Thymus (tissue), 11 donors: ENCODE data around the gene ALPI. TPM values are rescaled to one million over a fixed set of nuclear protein-coding genes. Genes with fewer than 3 reads are reported as not detected.
A peak's percentile ranks its signal among the peaks of the same experiment; 100 is the strongest.
"Not testable (repeated sequence)": the region's sequence is repeated elsewhere in the genome, so short reads cannot be mapped to it uniquely, and the experiment has no call there.

Experiments used
- DNase-seq, 9 donors: peaks; one replicate each; pipeline ENCODE4 v3.0.0-alpha.2; 2013; ENCODE audit warnings: low spot score in 9 of 9, low read depth in 6 of 9, missing footprints in 1 of 9
- H3K27ac ChIP-seq, 2 donors: one replicate each; pipeline ENCODE4 v1.5.1; 2013; ENCODE audit warnings: control low read depth in 1 of 2, low read depth in 1 of 2, low read length in 1 of 2, mild to moderate bottlenecking in 1 of 2, moderate library complexity in 1 of 2
- H3K27me3 ChIP-seq, 2 donors: one replicate each; pipeline ENCODE4 v1.5.1; 2013; ENCODE audit warnings: low read length in 1 of 2; ENCODE audit not compliant: control insufficient read depth in 2 of 2, insufficient read depth in 1 of 2
- H3K36me3 ChIP-seq, 2 donors: one replicate each; pipeline ENCODE4 v1.5.1; 2013; ENCODE audit warnings: low read length in 1 of 2, mild to moderate bottlenecking in 1 of 2, moderate library complexity in 1 of 2; ENCODE audit not compliant: control insufficient read depth in 2 of 2, insufficient read depth in 2 of 2
- H3K4me1 ChIP-seq, 2 donors: one replicate each; pipeline ENCODE4 v1.5.1; 2013; ENCODE audit warnings: low read length in 2 of 2; ENCODE audit not compliant: control insufficient read depth in 2 of 2, insufficient read depth in 2 of 2
- H3K4me3 ChIP-seq, 2 donors: one replicate each; pipeline ENCODE4 v1.5.1; 2013; ENCODE audit warnings: low read length in 2 of 2, control low read depth in 1 of 2, mild to moderate bottlenecking in 1 of 2
- H3K9me3 ChIP-seq, 2 donors: one replicate each; pipeline ENCODE4 v1.5.1; 2013; ENCODE audit warnings: low read length in 1 of 2, mild to moderate bottlenecking in 1 of 2; ENCODE audit not compliant: control insufficient read depth in 2 of 2, insufficient read depth in 1 of 2
- WGBS: extraction: QIAGEN DNeasy Blood & Tissue Kit; methylation state at CpG from one replicate; pipeline ENCODE4 v1.1.7; 2013; 5-methylcytosine and 5-hydroxymethylcytosine counted together
- polyA plus RNA-seq: library from polyadenylated mRNA; stranded (reverse); fragments of 200-250 nt; gene quantifications from one replicate; pipeline ENCODE4 v1.2.3, GENCODE V29; 2013
- total RNA-seq: library from RNA; stranded (reverse); fragments of 120-200 nt; gene quantifications from one replicate; pipeline ENCODE4 v1.2.4, GENCODE V29; 2013
- donor health status: healthy.

ALPI gene
- total and polyA plus RNA-seq, 2 donors, result 0.19 to 0.34 TPM

GRCh38 chr2:232440220-232441018, 15.5 kb upstream of the ALPI start:
- not testable (repeated sequence) for H3K27ac ChIP-seq, H3K4me3 ChIP-seq, H3K9me3 ChIP-seq, H3K36me3 ChIP-seq, H3K4me1 ChIP-seq
- H3K27me3 ChIP-seq, result peaks cover 0 to 20% of the 10 kb centered on the region in 2 donors
- 19% methylated on average over 15 of the region's 16 CpGs for WGBS
- DNase-seq, result peak; percentile 37 to 89 (median 74)

- Histone ChIP-seq H3K27me3 (peaks cover 0 to 18% of the 10 kb centered on the region in 2 donors), H3K27ac (no peak overlapping the region), H3K4me3 (no peak overlapping the region), H3K36me3 (no peaks in the 10 kb centered on the region), H3K4me1 (peaks cover 0 to 2% of the 10 kb centered on the region in 2 donors), H3K9me3 (no peaks in the 10 kb centered on the region)
- no peak for DNase-seq
- WGBS, result 84% methylated on average over 12 of the region's 12 CpGs
These were observed 14.8 kb upstream of the ALPI start for GRCh38 chr2:232441147-232441651.

DNA sequence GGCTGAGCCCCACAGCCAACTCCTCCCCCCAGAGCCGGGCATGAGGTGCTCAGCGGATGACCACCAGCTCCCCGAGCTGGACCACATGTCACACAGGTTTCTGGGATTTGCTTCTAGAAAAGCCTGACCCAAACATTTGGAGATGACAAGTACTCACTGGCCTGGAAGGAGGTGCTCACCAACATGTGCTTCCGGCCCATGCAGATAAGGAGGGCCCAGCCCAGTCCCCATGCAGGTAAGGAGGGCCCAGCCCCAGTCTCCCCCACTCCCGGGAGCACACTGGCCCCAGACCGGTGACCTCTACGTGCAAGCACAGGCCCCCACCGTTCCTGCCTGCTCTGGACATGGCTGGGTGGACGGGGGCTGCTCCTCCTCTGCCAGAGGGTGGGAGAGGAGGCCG, 14.0 kb upstream of the ALPI start:
- H3K27ac ChIP-seq, H3K4me3 ChIP-seq, DNase-seq, H3K9me3 ChIP-seq, H3K4me1 ChIP-seq, H3K36me3 ChIP-seq: not testable (repeated sequence)
- peaks cover 0 to 18% of the 10 kb centered on the region in 2 donors for H3K27me3 ChIP-seq
- 95% methylated on average over 9 of the region's 10 CpGs for WGBS

DNA sequence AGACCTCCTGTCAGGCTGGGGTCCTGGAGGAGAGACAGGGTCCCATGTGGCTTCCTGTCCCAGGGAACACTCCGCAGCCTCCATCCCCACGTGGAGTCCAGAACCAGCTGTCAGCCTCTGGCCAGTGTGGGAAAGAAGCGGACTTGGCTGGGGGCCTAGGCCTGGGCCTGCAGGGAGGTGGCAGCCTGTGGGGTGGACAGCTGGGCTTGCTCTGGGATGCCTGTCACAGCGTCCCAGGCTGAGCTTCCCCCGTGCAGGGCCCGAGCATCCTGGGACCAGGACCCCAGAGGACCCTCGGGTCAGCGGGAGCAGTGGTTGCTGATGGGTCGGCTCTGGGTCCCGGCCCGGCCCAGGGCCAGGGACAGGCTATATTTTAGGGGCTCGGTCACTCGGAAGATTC, 13.5 kb upstream of the ALPI start:
- not testable (repeated sequence) for H3K36me3 ChIP-seq, H3K4me1 ChIP-seq, H3K27ac ChIP-seq, H3K9me3 ChIP-seq, H3K4me3 ChIP-seq, DNase-seq
- peaks cover 0 to 18% of the 10 kb centered on the region in 2 donors for H3K27me3 ChIP-seq
- WGBS, result 86% methylated on average over 13 of the region's 13 CpGs

DNA sequence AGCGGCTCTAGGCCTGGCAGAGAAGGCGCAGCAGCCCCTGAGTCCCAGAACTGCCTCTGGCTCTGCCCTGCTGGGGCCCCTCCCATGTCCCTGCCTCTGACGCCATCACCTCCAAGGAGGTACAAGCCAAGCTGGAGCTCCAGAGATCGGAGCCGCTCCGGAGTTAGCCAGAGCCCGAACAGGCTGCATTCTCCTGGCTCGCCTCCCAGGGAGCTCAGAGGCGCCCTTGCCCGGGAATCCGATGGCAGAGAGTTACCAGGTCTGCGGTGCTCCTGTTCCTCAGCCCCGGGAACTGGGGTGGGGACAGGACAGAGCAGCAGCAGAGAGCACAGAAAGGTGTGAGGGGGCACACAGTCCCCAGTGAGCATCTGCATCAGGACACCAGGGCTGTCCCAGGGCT, 12.9 kb upstream of the ALPI start:
- not testable (repeated sequence) for H3K36me3 ChIP-seq, DNase-seq, H3K4me3 ChIP-seq, H3K27ac ChIP-seq, H3K4me1 ChIP-seq, H3K9me3 ChIP-seq
- H3K27me3 ChIP-seq, result peaks cover 0 to 18% of the 10 kb centered on the region in 2 donors
- 92% methylated on average over 9 of the region's 13 CpGs for WGBS

DNA sequence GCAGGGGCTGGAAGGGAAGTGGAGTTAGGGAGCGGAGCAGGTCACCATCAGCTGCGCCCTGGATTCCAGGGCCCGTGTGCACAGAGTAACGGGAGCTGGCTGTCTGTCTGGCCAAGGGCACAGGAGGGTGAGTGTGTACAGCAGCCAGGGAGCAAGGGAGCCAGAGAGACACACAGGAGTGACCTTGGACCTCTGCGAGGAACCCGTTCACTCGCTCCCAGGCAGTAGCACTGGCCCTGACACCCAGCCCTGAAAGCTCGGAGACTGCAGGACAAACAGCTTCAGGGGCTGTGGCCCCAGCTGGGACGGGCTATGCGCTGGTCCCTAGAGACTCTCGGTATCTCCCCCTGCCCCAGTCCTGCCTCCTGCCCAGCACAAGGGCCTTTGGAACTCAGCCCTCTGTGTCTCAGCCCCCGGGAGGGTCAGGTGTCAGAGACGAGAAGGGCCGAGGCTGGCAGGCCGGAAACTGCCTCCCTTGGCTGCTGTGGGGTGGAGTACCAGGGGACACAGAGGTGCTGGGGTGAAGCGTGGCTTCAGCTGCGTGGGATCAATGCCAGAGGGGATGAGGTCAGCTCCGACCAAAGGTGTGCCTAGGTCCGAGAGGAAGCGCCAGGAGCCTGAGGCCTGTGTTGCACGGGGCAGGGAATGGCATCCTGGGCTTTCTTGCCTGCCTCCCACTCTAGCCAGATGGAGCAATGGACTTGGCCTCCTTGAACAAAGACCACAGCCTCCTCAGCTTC, 12.1 kb upstream of the ALPI start:
- H3K36me3 ChIP-seq, H3K9me3 ChIP-seq, DNase-seq, H3K4me3 ChIP-seq, H3K27ac ChIP-seq: not testable (repeated sequence)
- WGBS, result 91% methylated on average over 17 of the region's 21 CpGs
- Histone ChIP-seq H3K4me1 (peaks cover 0 to 11% of the 10 kb centered on the region in 2 donors), H3K27me3 (peaks cover 0 to 13% of the 10 kb centered on the region in 2 donors)

DNA sequence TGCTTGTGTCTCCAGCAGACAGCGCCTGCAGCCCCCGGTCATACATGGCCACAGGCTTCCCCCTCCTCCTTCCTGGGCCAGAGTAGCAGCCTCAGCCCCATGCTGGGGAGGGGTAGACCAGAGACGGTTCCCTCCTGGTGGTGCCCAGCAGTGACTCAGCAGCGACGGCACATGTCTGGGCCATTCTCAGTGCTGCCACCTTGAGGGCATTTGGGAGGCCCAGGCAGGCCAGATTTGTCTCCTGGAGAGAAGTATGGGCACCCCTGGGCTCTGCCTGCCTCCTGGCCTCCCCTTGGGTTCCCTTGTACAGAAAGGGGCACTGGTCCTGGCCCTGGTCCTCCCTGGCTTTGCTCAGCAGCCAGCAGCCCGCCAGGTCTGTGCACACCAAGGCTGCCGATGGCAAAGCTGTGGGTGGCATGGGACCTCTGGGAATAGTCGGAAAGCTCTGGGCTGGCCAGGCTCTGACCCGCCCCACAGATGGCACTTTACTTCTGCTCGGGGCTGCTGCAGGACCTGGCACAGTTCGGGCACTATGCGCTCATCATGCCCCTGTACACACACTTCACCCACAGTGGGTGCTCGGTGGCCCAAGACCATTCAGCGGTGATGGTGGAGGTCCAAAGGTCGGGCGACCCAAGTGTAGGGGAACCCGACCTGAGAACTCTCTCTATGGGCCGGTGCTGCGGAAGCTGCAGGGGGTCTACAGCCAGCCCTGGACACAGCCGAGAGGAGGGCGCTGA, 11.4 kb upstream of the ALPI start:
- H3K4me1 ChIP-seq, result peaks cover 0 to 11% of the 10 kb centered on the region in 2 donors
- H3K27me3 ChIP-seq, result peaks cover 0 to 9% of the 10 kb centered on the region in 2 donors
- no peaks in the 10 kb centered on the region for H3K9me3 ChIP-seq
- H3K36me3 ChIP-seq, result no peaks in the 10 kb centered on the region
- no peak overlapping the region for H3K4me3 ChIP-seq
- WGBS, result 81% methylated on average over 21 of the region's 21 CpGs
- peak in 6 of 9 donors; percentile 32 to 68 (median 44) for DNase-seq
- H3K27ac ChIP-seq, result no peak overlapping the region

DNA sequence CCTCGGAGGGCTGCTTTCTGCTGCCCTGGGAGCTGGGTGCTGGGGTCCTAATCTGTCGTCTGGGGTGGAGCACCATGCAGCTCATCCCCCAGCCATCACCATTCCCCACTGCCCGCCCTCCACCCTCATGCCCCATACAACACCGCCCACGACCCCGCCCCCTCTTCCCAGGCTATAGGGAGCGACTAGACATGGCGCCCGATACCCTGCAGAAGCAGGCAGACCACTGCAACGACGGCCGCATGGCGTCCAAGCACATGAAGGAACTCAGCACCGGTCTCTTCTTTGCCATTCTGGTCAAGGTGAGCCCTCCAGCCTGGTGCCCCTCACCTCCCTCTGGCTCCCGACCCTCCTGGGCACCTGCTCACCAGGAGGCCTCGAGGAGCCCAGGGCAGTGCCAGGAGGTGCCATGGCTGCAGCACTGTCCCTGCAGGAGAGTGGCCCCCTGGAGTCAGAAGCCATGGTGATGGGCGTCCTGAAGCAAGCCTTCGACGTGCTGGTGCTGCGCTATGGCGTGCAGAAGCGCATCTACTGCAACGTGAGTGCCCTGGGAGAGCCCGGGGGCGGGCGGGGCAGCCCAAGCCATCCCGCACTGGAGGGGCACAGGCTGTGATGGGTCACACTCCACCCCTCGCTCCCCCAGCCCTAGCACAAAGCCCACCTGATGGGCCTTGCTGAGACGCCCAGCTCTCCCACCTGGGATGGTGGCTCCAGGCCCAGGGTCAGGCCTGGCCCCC, 10.6 kb upstream of the ALPI start:
- not testable (repeated sequence) for H3K4me3 ChIP-seq, H3K4me1 ChIP-seq, H3K9me3 ChIP-seq, H3K27me3 ChIP-seq, DNase-seq, H3K27ac ChIP-seq, H3K36me3 ChIP-seq
- 92% methylated on average over 26 of the region's 29 CpGs for WGBS
